Liver (tissue), 9 donors: ENCODE measurements around the gene LDLRAD3. TPM values are rescaled to one million over a fixed set of nuclear protein-coding genes. Genes with fewer than 3 reads are reported as not detected.

Source experiments
- DNase-seq: peaks from one replicate; pipeline ENCODE4 v3.0.0-alpha.2; 2017; ENCODE audit warnings: low spot score
- H3K27ac ChIP-seq, 2 donors: one replicate each; pipeline ENCODE4 v1.7.0; 2013; ENCODE audit warnings: inconsistent platforms in 2 of 2, low read length in 2 of 2, control low read depth in 1 of 2, low read depth in 1 of 2, mild to moderate bottlenecking in 1 of 2
- H3K27me3 ChIP-seq, 4 donors: one replicate each; pipeline versions ENCODE4 v1.6.1 to v1.7.0; 2013; ENCODE audit warnings: low read length in 3 of 4, inconsistent platforms in 1 of 4, mild to moderate bottlenecking in 1 of 4, moderate library complexity in 1 of 4; ENCODE audit not compliant: control insufficient read depth in 4 of 4, insufficient read depth in 4 of 4
- H3K36me3 ChIP-seq, 4 donors: one replicate each; pipeline versions ENCODE4 v1.6.1 to v1.7.0; 2013; ENCODE audit warnings: low read length in 3 of 4, mild to moderate bottlenecking in 3 of 4, low read depth in 1 of 4, moderate library complexity in 1 of 4; ENCODE audit not compliant: control insufficient read depth in 4 of 4, insufficient read depth in 3 of 4
- H3K4me1 ChIP-seq, 4 donors: one replicate each; pipeline versions ENCODE4 v1.6.1 to v1.7.0; 2013; ENCODE audit warnings: low read length in 3 of 4, mild to moderate bottlenecking in 3 of 4, moderate library complexity in 1 of 4; ENCODE audit not compliant: control insufficient read depth in 4 of 4, insufficient read depth in 4 of 4
- H3K4me3 ChIP-seq, 3 donors: one replicate each; pipeline versions ENCODE4 v1.6.1 to v1.7.0; 2013; ENCODE audit warnings: low read length in 3 of 3, control low read depth in 1 of 3, low read depth in 1 of 3, mild to moderate bottlenecking in 1 of 3
- H3K9ac ChIP-seq, 2 donors: one replicate each; pipeline ENCODE4 v1.7.0; 2013; ENCODE audit warnings: low read length in 2 of 2, mild to moderate bottlenecking in 2 of 2, moderate library complexity in 2 of 2, control low read depth in 1 of 2, low read depth in 1 of 2
- H3K9me3 ChIP-seq, 4 donors: one replicate each; pipeline versions ENCODE4 v1.6.1 to v1.7.0; 2013; ENCODE audit warnings: low read length in 3 of 4; ENCODE audit not compliant: control insufficient read depth in 4 of 4
- EGR1 ChIP-seq, 2 donors: IDR thresholded peaks; 2 replicates each; pipeline ENCODE4 v1.6.1; 2016 to 2018; ENCODE audit warnings: antibody characterized with exemption in 2 of 2, low read depth in 2 of 2
- FOXA1 ChIP-seq: IDR thresholded peaks from 2 replicates; pipeline ENCODE4 v1.6.1; 2016; ENCODE audit warnings: antibody characterized with exemption
- FOXA2 ChIP-seq: IDR thresholded peaks from 2 replicates; pipeline ENCODE4 v1.6.1; 2016; ENCODE audit warnings: antibody characterized with exemption
- GABPA ChIP-seq, 2 donors: IDR thresholded peaks in 1 of 2; conservative IDR thresholded peaks in 1 of 2; 2 replicates each; pipeline ENCODE4 v1.6.1; 2016; ENCODE audit warnings: antibody characterized with exemption in 2 of 2, mild to moderate bottlenecking in 1 of 2, moderate library complexity in 1 of 2
- HNF4G ChIP-seq: IDR thresholded peaks from 2 replicates; pipeline ENCODE4 v1.6.1; 2016; ENCODE audit warnings: antibody characterized with exemption
- JUND ChIP-seq, 2 donors: IDR thresholded peaks; 2 replicates each; pipeline ENCODE4 v1.6.1; 2016; ENCODE audit warnings: antibody characterized with exemption in 2 of 2
- NR2F2 ChIP-seq: IDR thresholded peaks from 2 replicates; pipeline ENCODE4 v1.6.1; 2016; ENCODE audit warnings: antibody characterized with exemption
- RXRA ChIP-seq, 2 donors: IDR thresholded peaks; 2 replicates each; pipeline ENCODE4 v1.6.1; 2017 to 2018; ENCODE audit warnings: antibody characterized with exemption in 2 of 2, mild to moderate bottlenecking in 1 of 2
- SP1 ChIP-seq: IDR thresholded peaks from 2 replicates; pipeline ENCODE4 v1.6.1; 2018; ENCODE audit warnings: antibody characterized with exemption, mild to moderate bottlenecking
- TAF1 ChIP-seq: conservative IDR thresholded peaks from 2 replicates; pipeline ENCODE4 v1.6.1; 2016; ENCODE audit warnings: antibody characterized with exemption, mild to moderate bottlenecking
- YY1 ChIP-seq: IDR thresholded peaks from 2 replicates; pipeline ENCODE4 v1.6.1; 2016; ENCODE audit warnings: antibody characterized with exemption, mild to moderate bottlenecking
- WGBS: extraction: QIAGEN DNeasy Blood & Tissue Kit; methylation state at CpG from one replicate; pipeline ENCODE4 v1.1.7; 2013; 5-methylcytosine and 5-hydroxymethylcytosine counted together
- polyA plus RNA-seq, 2 donors: library from polyadenylated mRNA; stranded (reverse) in 1 of 2; unstranded in 1 of 2; fragments of 200-250 nt in 1 of 2; fragments of >200 nt in 1 of 2; fragmentation: Nextera tagmentation in 1 of 2; extraction: Ambion mirVana in 1 of 2; gene quantifications; one replicate each; pipeline versions ENCODE4 v1.2.1 to v1.2.3, GENCODE V29; 2013 to 2015
- total RNA-seq, 2 donors: library from RNA; depleted of rRNA; stranded (reverse); fragments of >200 nt; gene quantifications; one replicate each; pipeline ENCODE4 v1.2.3, GENCODE V29; 2014
- TF ChIP-seq, protein P1 (sequence below): IDR thresholded peaks from 2 replicates; pipeline ENCODE4 v1.6.1; 2016; ENCODE audit warnings: antibody characterized with exemption, mild to moderate bottlenecking
- TF ChIP-seq, protein P2 (sequence below): IDR thresholded peaks from 2 replicates; pipeline ENCODE4 v1.6.1; 2016; ENCODE audit warnings: antibody characterized with exemption
- TF ChIP-seq, protein P3 (sequence below): IDR thresholded peaks from 2 replicates; pipeline ENCODE4 v1.6.1; 2016; ENCODE audit warnings: antibody characterized with exemption
- TF ChIP-seq, protein P4 (sequence below): IDR thresholded peaks from 2 replicates; pipeline ENCODE4 v1.6.1; 2016; ENCODE audit warnings: antibody characterized with exemption
- TF ChIP-seq, protein P5 (sequence below): fragments of 150-350 bp; IDR thresholded peaks from 2 replicates; pipeline ENCODE4 v1.5.1; 2017; ENCODE audit warnings: improper control_type of control experiment, low read depth, low read length; ENCODE audit not compliant: missing input control
- donor health status: healthy.
- donor health status: healthy.
- donor health status: healthy.
- donor health status: healthy.
- donor health status: healthy.

The LDLRAD3 gene
- total and polyA plus RNA-seq, 4 donors, result 0.75 to 1.3 (median 0.93) TPM

DNA sequence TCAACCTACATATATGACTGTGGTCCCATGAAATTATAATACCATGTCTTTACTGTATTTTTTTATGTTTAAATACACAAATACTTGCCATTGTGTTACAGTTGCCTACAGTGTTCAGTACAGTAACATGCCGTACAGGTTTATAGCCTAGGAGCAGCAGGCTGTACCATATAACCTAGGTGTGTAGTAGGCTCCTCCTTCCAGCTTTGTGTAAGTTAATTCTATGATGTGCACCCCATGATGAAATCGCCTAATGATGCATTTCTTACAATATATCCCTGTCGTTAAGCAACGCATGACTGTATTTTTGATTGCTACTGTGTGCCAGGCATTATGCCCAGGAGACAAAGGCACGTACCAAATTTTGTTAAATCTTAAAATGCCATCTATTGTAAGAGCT, 163.7 kb downstream of the LDLRAD3 start:
- no peak overlapping the region for H3K9ac ChIP-seq
- DNase-seq, result no peak
- H3K4me3 ChIP-seq, result no peak overlapping the region
- 92% methylated on average over 5 of the region's 5 CpGs for WGBS
- no peak for TF ChIP-seq GABPA (IDR thresholded peaks at IDR 0.05 in 1 of 2, conservative IDR thresholded peaks at IDR 0.05 in 1 of 2)
- no peak for TF ChIP-seq NR2F2
- TF ChIP-seq, protein P1, sequence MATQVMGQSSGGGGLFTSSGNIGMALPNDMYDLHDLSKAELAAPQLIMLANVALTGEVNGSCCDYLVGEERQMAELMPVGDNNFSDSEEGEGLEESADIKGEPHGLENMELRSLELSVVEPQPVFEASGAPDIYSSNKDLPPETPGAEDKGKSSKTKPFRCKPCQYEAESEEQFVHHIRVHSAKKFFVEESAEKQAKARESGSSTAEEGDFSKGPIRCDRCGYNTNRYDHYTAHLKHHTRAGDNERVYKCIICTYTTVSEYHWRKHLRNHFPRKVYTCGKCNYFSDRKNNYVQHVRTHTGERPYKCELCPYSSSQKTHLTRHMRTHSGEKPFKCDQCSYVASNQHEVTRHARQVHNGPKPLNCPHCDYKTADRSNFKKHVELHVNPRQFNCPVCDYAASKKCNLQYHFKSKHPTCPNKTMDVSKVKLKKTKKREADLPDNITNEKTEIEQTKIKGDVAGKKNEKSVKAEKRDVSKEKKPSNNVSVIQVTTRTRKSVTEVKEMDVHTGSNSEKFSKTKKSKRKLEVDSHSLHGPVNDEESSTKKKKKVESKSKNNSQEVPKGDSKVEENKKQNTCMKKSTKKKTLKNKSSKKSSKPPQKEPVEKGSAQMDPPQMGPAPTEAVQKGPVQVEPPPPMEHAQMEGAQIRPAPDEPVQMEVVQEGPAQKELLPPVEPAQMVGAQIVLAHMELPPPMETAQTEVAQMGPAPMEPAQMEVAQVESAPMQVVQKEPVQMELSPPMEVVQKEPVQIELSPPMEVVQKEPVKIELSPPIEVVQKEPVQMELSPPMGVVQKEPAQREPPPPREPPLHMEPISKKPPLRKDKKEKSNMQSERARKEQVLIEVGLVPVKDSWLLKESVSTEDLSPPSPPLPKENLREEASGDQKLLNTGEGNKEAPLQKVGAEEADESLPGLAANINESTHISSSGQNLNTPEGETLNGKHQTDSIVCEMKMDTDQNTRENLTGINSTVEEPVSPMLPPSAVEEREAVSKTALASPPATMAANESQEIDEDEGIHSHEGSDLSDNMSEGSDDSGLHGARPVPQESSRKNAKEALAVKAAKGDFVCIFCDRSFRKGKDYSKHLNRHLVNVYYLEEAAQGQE, result no peak
- no peak for TF ChIP-seq FOXA2
- no peak for TF ChIP-seq RXRA (IDR thresholded peaks at IDR 0.05)
- TF ChIP-seq TAF1, result no peak
- no peak for TF ChIP-seq SP1
- TF ChIP-seq, protein P2, sequence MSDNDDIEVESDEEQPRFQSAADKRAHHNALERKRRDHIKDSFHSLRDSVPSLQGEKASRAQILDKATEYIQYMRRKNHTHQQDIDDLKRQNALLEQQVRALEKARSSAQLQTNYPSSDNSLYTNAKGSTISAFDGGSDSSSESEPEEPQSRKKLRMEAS, result no peak
- TF ChIP-seq, protein P3, sequence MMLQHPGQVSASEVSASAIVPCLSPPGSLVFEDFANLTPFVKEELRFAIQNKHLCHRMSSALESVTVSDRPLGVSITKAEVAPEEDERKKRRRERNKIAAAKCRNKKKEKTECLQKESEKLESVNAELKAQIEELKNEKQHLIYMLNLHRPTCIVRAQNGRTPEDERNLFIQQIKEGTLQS, result no peak
- TF ChIP-seq JUND (IDR thresholded peaks at IDR 0.05), result no peak
- TF ChIP-seq HNF4G, result no peak
- TF ChIP-seq, protein P4, sequence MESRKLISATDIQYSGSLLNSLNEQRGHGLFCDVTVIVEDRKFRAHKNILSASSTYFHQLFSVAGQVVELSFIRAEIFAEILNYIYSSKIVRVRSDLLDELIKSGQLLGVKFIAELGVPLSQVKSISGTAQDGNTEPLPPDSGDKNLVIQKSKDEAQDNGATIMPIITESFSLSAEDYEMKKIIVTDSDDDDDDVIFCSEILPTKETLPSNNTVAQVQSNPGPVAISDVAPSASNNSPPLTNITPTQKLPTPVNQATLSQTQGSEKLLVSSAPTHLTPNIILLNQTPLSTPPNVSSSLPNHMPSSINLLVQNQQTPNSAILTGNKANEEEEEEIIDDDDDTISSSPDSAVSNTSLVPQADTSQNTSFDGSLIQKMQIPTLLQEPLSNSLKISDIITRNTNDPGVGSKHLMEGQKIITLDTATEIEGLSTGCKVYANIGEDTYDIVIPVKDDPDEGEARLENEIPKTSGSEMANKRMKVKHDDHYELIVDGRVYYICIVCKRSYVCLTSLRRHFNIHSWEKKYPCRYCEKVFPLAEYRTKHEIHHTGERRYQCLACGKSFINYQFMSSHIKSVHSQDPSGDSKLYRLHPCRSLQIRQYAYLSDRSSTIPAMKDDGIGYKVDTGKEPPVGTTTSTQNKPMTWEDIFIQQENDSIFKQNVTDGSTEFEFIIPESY, result no peak
- no peak for TF ChIP-seq EGR1 (IDR thresholded peaks at IDR 0.05; ENCODE audit: low read depth in 2 of 2)
- TF ChIP-seq YY1, result no peak
- TF ChIP-seq, protein P5, sequence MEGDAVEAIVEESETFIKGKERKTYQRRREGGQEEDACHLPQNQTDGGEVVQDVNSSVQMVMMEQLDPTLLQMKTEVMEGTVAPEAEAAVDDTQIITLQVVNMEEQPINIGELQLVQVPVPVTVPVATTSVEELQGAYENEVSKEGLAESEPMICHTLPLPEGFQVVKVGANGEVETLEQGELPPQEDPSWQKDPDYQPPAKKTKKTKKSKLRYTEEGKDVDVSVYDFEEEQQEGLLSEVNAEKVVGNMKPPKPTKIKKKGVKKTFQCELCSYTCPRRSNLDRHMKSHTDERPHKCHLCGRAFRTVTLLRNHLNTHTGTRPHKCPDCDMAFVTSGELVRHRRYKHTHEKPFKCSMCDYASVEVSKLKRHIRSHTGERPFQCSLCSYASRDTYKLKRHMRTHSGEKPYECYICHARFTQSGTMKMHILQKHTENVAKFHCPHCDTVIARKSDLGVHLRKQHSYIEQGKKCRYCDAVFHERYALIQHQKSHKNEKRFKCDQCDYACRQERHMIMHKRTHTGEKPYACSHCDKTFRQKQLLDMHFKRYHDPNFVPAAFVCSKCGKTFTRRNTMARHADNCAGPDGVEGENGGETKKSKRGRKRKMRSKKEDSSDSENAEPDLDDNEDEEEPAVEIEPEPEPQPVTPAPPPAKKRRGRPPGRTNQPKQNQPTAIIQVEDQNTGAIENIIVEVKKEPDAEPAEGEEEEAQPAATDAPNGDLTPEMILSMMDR, result no peak
- no peak for TF ChIP-seq FOXA1
- no peaks in the 10 kb centered on the region for H3K4me1 ChIP-seq
- peaks cover 0 to 5% (median 0%) of the 10 kb centered on the region in 4 donors for H3K9me3 ChIP-seq
- H3K36me3 ChIP-seq, result no peaks in the 10 kb centered on the region
- no peaks in the 10 kb centered on the region for H3K27me3 ChIP-seq
- H3K27ac ChIP-seq, result no peak overlapping the region
